Panc1 (cell line): ENCODE measurements around the gene MEI4.

ENCODE experiments used
- POLR2AphosphoS5 ChIP-seq: IDR thresholded peaks from 2 replicates; pipeline ENCODE4 v1.6.1; 2012; ENCODE audit warnings: mild to moderate bottlenecking, low read depth, low read length, moderate library complexity
- TF ChIP-seq, protein P1 (sequence below): fragments of 450-650 bp; IDR thresholded peaks from 2 replicates; pipeline ENCODE4 v1.5.1; 2017; ENCODE audit warnings: mild to moderate bottlenecking

DNA sequence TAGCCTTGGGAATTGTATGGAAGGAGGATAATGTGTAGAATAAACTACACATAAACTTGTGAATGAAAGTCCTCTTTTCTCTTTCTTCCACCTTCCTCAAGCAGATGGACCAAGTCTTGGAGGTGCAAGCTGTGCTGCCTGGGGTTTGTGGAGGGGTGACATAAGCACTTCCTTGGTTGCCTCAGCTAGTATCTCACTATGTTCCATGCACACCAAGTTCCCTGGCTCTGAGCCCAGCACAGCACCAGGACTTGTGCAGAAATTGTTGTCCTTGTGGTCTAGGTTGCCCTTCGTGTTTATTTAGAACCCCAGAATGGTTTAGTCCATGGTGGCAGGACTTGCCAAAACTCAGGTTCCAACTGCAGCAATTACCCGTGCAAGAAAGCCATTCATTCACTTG, 110.3 kb downstream of the MEI4 start:
- TF ChIP-seq, protein P1, sequence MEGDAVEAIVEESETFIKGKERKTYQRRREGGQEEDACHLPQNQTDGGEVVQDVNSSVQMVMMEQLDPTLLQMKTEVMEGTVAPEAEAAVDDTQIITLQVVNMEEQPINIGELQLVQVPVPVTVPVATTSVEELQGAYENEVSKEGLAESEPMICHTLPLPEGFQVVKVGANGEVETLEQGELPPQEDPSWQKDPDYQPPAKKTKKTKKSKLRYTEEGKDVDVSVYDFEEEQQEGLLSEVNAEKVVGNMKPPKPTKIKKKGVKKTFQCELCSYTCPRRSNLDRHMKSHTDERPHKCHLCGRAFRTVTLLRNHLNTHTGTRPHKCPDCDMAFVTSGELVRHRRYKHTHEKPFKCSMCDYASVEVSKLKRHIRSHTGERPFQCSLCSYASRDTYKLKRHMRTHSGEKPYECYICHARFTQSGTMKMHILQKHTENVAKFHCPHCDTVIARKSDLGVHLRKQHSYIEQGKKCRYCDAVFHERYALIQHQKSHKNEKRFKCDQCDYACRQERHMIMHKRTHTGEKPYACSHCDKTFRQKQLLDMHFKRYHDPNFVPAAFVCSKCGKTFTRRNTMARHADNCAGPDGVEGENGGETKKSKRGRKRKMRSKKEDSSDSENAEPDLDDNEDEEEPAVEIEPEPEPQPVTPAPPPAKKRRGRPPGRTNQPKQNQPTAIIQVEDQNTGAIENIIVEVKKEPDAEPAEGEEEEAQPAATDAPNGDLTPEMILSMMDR, result no peak
- TF ChIP-seq POLR2AphosphoS5, result no peak
